HG02943 (cell line): ENCODE measurements around the gene KLHL13.
"Not testable (repeated sequence)": the region's sequence is repeated elsewhere in the genome, so short reads cannot be mapped to it uniquely, and the experiment has no call there.

Experiments used
- ATAC-seq: cut with Tn5 transposase; IDR thresholded peaks from one replicate; pipeline ENCODE4 v1.9.1; 2021; ENCODE audit warnings: mild to moderate bottlenecking, low read depth, moderate library complexity; ENCODE audit not compliant: unreplicated experiment

KLHL13 gene

GRCh38 chrX:117996408-117996807 lies 120.2 kb downstream of the KLHL13 start:
- no peak for ATAC-seq

- ATAC-seq, result no peak
These were observed 121.2 kb downstream of the KLHL13 start for GRCh38 chrX:117995378-117995777.

- ATAC-seq, result no peak
These were observed 124.4 kb downstream of the KLHL13 start for GRCh38 chrX:117992192-117992723.

GRCh38 chrX:117990438-117990837 lies 126.2 kb downstream of the KLHL13 start:
- ATAC-seq, result no peak

- no peak for ATAC-seq
These were observed 127.1 kb downstream of the KLHL13 start for GRCh38 chrX:117989512-117989911.

- no peak for ATAC-seq
These were observed 129.2 kb downstream of the KLHL13 start for GRCh38 chrX:117987373-117987772.

- ATAC-seq, result no peak
These were observed 131.4 kb downstream of the KLHL13 start for GRCh38 chrX:117985241-117985640.

- no peak for ATAC-seq
These were observed 133.8 kb downstream of the KLHL13 start for GRCh38 chrX:117982694-117983392.

GRCh38 chrX:117978402-117978801 lies 138.2 kb downstream of the KLHL13 start:
- no peak for ATAC-seq

GRCh38 chrX:117977526-117977925 lies 139.1 kb downstream of the KLHL13 start:
- ATAC-seq, result no peak

GRCh38 chrX:117973110-117973807 lies 143.4 kb downstream of the KLHL13 start:
- no peak for ATAC-seq

- no peak for ATAC-seq
These were observed 143.9 kb downstream of the KLHL13 start for GRCh38 chrX:117972711-117973109.

- ATAC-seq, result no peak
These were observed 146.8 kb downstream of the KLHL13 start for GRCh38 chrX:117969782-117970181.

GRCh38 chrX:117969328-117969727 lies 147.3 kb downstream of the KLHL13 start:
- ATAC-seq, result no peak

GRCh38 chrX:117959045-117959444 lies 157.6 kb downstream of the KLHL13 start:
- ATAC-seq, result no peak

GRCh38 chrX:117957128-117957527 lies 159.5 kb downstream of the KLHL13 start:
- ATAC-seq, result no peak

- ATAC-seq, result not testable (repeated sequence)
These were observed 177.3 kb downstream of the KLHL13 start for GRCh38 chrX:117939296-117939695.

GRCh38 chrX:117936118-117936517 lies 180.5 kb downstream of the KLHL13 start:
- ATAC-seq, result no peak

- not testable (repeated sequence) for ATAC-seq
These were observed 186.5 kb downstream of the KLHL13 start for GRCh38 chrX:117930116-117930515.

GRCh38 chrX:117919755-117920154 lies 196.9 kb downstream of the KLHL13 start:
- no peak for ATAC-seq

- ATAC-seq, result no peak
These were observed 206.4 kb downstream of the KLHL13 start for GRCh38 chrX:117910216-117910615.

GRCh38 chrX:117898226-117898625 lies 218.4 kb downstream of the KLHL13 start:
- no peak for ATAC-seq
